OCI-LY7 (cell line): ENCODE results near the gene MRPL44. TPM values are rescaled to one million over a fixed set of nuclear protein-coding genes. Genes with fewer than 3 reads are reported as not detected.

Experiments used
- BruUV-seq: library from RNA; stranded (reverse); fragments of 400-500 nt; replicated peaks from 2 replicates; lab custom pipeline; 2021; lab: Mats Ljungman, UMichigan
- CTCF ChIA-PET: fragments of 300-600 bp; sonication (Branson Sonifier 250); formaldehyde crosslinking; loops from one replicate; lab custom pipeline; 2022; ENCODE audit warnings: antibody characterized with exemption; ENCODE audit not compliant: unreplicated experiment; lab: Charles Lee
- POLR2A ChIA-PET: fragments of 300-600 bp; sonication (Branson Sonifier 250); formaldehyde crosslinking; loops from one replicate; lab custom pipeline; 2022; ENCODE audit warnings: antibody characterized with exemption; lab: Charles Lee
- DNase-seq: peaks from one replicate; pipeline ENCODE4 v3.0.0-alpha.2; 2015; ENCODE audit warnings: low spot score
- H2AFZ ChIP-seq: fragments of 200-600 bp; sonication (generic), shearing (Covaris generic); 2 replicates; pipeline ENCODE4 v1.6.1; 2014; ENCODE audit warnings: mild to moderate bottlenecking, antibody characterized with exemption, low read length, moderate library complexity
- H3K27ac ChIP-seq: fragments of 200-600 bp; sonication (generic); 2 replicates; pipeline ENCODE4 v1.5.1; 2014; ENCODE audit warnings: mixed run types, low read depth, mild to moderate bottlenecking, moderate library complexity, low read length, inconsistent platforms; ENCODE audit not compliant: poor library complexity, severe bottlenecking
- H3K36me3 ChIP-seq: fragments of 200-600 bp; sonication (generic); 2 replicates; pipeline ENCODE4 v1.6.1; 2014; ENCODE audit warnings: mild to moderate bottlenecking, antibody characterized with exemption, low read length, moderate library complexity, mixed read lengths; ENCODE audit not compliant: insufficient read depth
- H3K4me1 ChIP-seq: fragments of 200-600 bp; sonication (generic); 2 replicates; pipeline ENCODE4 v1.5.1; 2014; ENCODE audit warnings: mild to moderate bottlenecking, low read length; ENCODE audit not compliant: insufficient read depth, poor library complexity, severe bottlenecking
- H3K4me2 ChIP-seq: fragments of 200-600 bp; sonication (generic); 2 replicates; pipeline ENCODE4 v1.6.1; 2014; ENCODE audit warnings: mild to moderate bottlenecking, low read length
- H3K4me3 ChIP-seq: fragments of 200-600 bp; sonication (generic); 2 replicates; pipeline ENCODE4 v1.5.1; 2014; ENCODE audit warnings: mild to moderate bottlenecking, low read depth, low read length; ENCODE audit not compliant: poor library complexity, severe bottlenecking
- H3K79me2 ChIP-seq: fragments of 200-600 bp; sonication (generic); 2 replicates; pipeline ENCODE4 v1.6.1; 2016; ENCODE audit warnings: low read depth, mild to moderate bottlenecking, low read length, moderate library complexity, mixed read lengths; ENCODE audit not compliant: insufficient read depth
- H3K9me2 ChIP-seq: fragments of 200-600 bp; sonication (generic); 2 replicates; pipeline ENCODE4 v1.6.1; 2016; ENCODE audit warnings: mild to moderate bottlenecking, low read length, mixed read lengths; ENCODE audit not compliant: insufficient read depth
- H3K9me3 ChIP-seq: fragments of 200-600 bp; sonication (generic); 2 replicates; pipeline ENCODE4 v1.6.1; 2014; ENCODE audit warnings: mild to moderate bottlenecking, mixed run types, low read length, mixed read lengths
- H4K20me1 ChIP-seq: fragments of 200-600 bp; sonication (generic); 2 replicates; pipeline ENCODE4 v1.6.1; 2014; ENCODE audit warnings: mild to moderate bottlenecking, antibody characterized with exemption, low read length, moderate library complexity, mixed read lengths; ENCODE audit not compliant: insufficient read depth
- CTCF ChIP-seq: fragments of 200-600 bp; sonication (generic); conservative IDR thresholded peaks from 2 replicates; pipeline ENCODE4 v1.5.1; 2014; ENCODE audit warnings: mild to moderate bottlenecking, antibody characterized with exemption, low read length, moderate library complexity, mixed read lengths
- EZH2phosphoT487 ChIP-seq: fragments of 200-600 bp; sonication (generic); IDR thresholded peaks from 2 replicates; pipeline ENCODE4 v1.6.1; 2018; ENCODE audit warnings: low read depth, borderline replicate concordance, mild to moderate bottlenecking, mixed run types, antibody characterized with exemption, low read length, moderate library complexity, mixed read lengths
- intact Hi-C: fragments of 100-400 bp; cut with micrococcal nuclease; formaldehyde crosslinking; loops from one replicate; pipeline ENCODE4 v1.10.0; 2022; ENCODE audit not compliant: unreplicated experiment
- total RNA-seq, 2 experiments: library from RNA; depleted of rRNA in 1 of 2; stranded (reverse); fragments of >200 nt in 1 of 2; shearing (Covaris generic) in 1 of 2; gene quantifications; 2 replicates each; pipeline ENCODE4 v1.2.3, GENCODE V29; 2014 to 2022

Gene MRPL44
- total RNA-seq, 2 experiments from 2014 or later = 36.2 to 38.6 TPM

- Histone ChIP-seq H3K36me3 (peaks cover 73% of the 10 kb centered on the region), H2AFZ (no peak overlapping the region), H3K9me2 (no peaks in the 10 kb centered on the region), H3K4me1 (peaks cover 6% of the 10 kb centered on the region), H3K79me2 (peaks cover 28% of the 10 kb centered on the region), H3K4me2 (no peak overlapping the region), H3K4me3 (no peak overlapping the region), H3K9me3 (no peaks in the 10 kb centered on the region), H3K27ac (no peak overlapping the region), H4K20me1 (no peaks in the 10 kb centered on the region)
- BruUV-seq = no TSS peak
- POLR2A ChIA-PET = interaction anchor here (0.6 to 1.2 kb wide), 4 partner anchors 10 to 903 kb away, joined by 3 to 4 read pairs (median 4); partner anchors contain the start of gene MRPL44
- intact Hi-C loops = no loop called here
- TF ChIP-seq CTCF (no peak), EZH2phosphoT487 (no peak)
- DNase-seq = no peak
- CTCF ChIA-PET = no interaction called here
Observed at GRCh38 chr2:223967981-223968380, 10.7 kb downstream of the MRPL44 start.

GRCh38 chr2:223969315-223969714 is 12.1 kb downstream of the MRPL44 start:
- Histone ChIP-seq H3K4me1 (no peaks in the 10 kb centered on the region), H3K4me3 (no peak overlapping the region), H3K9me3 (no peaks in the 10 kb centered on the region), H3K4me2 (no peak overlapping the region), H3K9me2 (no peaks in the 10 kb centered on the region), H3K27ac (no peak overlapping the region), H3K79me2 (peaks cover 15% of the 10 kb centered on the region; the same call in 1 of the 2 replicates), H2AFZ (no peak overlapping the region), H3K36me3 (peaks cover 60% of the 10 kb centered on the region), H4K20me1 (no peaks in the 10 kb centered on the region)
- no TSS peak for BruUV-seq
- TF ChIP-seq CTCF (no peak), EZH2phosphoT487 (no peak)
- no peak for DNase-seq
- CTCF ChIA-PET = interaction anchor here (1.1 to 1.7 kb wide), 3 partner anchors 8 to 315 kb away, joined by 4 to 6 read pairs (median 5); no protein-coding TSS in a partner anchor
- POLR2A ChIA-PET = interaction anchor here (0.7 to 2.4 kb wide), 4 partner anchors 11 to 314 kb away, joined by 3 to 8 read pairs (median 6); no protein-coding TSS in a partner anchor
- intact Hi-C loops = no loop called here

- peaks cover 10% of the 10 kb centered on the region; the same call in 1 of the 2 replicates for H3K79me2 ChIP-seq
- H2AFZ ChIP-seq = no peak overlapping the region
- H3K4me1 ChIP-seq = no peaks in the 10 kb centered on the region
- POLR2A ChIA-PET = interaction anchor here (0.7 to 2.4 kb wide), 7 partner anchors 8 to 432 kb away, joined by 3 to 8 read pairs (median 4); partner anchors contain the start of gene FAM124B
- no peaks in the 10 kb centered on the region for H3K9me3 ChIP-seq
- intact Hi-C loops = loop anchor here (1.0 to 5.0 kb wide), 2 partner anchors 314 to 682 kb away; no protein-coding TSS in a partner anchor
- no peak for DNase-seq
- H3K9me2 ChIP-seq = no peaks in the 10 kb centered on the region
- H3K4me2 ChIP-seq = no peak overlapping the region
- H3K36me3 ChIP-seq = peaks cover 55% of the 10 kb centered on the region
- H3K27ac ChIP-seq = no peak overlapping the region
- no TSS peak for BruUV-seq
- no peak for TF ChIP-seq EZH2phosphoT487
- no peaks in the 10 kb centered on the region for H4K20me1 ChIP-seq
- CTCF ChIA-PET = interaction anchor here (0.6 to 1.7 kb wide), 4 partner anchors 8 to 314 kb away, joined by 3 to 6 read pairs (median 4); no protein-coding TSS in a partner anchor
- H3K4me3 ChIP-seq = no peak overlapping the region
Observed at GRCh38 chr2:223969856-223970255, 12.6 kb downstream of the MRPL44 start.
